ENCODE results near the gene MAGI3.

DNA sequence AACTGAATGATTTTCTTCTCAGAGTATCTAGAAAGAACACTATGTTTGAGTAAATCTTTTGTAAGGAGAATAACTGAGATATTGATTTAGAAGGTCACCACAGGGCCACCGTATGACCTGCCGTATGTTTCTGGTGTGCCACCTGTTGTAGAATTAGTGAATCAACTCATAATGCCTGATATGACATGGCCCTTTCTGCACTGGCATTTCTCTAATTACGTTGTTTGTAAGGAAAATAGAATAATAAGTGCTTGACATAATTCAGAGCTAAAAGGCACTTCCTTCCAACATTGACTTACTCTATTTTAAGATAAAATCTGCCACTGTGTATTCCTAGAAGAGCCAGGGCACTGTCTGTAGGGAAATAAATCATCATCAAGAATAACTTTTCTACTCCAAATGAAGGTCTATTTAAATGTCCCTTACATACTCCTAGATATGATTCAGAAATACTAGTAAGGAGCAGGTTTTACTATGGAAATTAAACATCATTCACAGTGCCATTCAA lies 267.3 kb downstream of the MAGI3 start:
- TF ChIP-seq, protein P1, sequence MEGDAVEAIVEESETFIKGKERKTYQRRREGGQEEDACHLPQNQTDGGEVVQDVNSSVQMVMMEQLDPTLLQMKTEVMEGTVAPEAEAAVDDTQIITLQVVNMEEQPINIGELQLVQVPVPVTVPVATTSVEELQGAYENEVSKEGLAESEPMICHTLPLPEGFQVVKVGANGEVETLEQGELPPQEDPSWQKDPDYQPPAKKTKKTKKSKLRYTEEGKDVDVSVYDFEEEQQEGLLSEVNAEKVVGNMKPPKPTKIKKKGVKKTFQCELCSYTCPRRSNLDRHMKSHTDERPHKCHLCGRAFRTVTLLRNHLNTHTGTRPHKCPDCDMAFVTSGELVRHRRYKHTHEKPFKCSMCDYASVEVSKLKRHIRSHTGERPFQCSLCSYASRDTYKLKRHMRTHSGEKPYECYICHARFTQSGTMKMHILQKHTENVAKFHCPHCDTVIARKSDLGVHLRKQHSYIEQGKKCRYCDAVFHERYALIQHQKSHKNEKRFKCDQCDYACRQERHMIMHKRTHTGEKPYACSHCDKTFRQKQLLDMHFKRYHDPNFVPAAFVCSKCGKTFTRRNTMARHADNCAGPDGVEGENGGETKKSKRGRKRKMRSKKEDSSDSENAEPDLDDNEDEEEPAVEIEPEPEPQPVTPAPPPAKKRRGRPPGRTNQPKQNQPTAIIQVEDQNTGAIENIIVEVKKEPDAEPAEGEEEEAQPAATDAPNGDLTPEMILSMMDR (IDR thresholded peaks at IDR 0.05), result no peak
- TF ChIP-seq CHD4 (IDR thresholded peaks at IDR 0.05; ENCODE audit: borderline replicate concordance), result no peak
- no peak for TF ChIP-seq EP300 (IDR thresholded peaks at IDR 0.05)
- TF ChIP-seq MAFK (IDR thresholded peaks at IDR 0.05; ENCODE audit: partially characterized antibody), result no peak
- no peak for TF ChIP-seq POLR2A (IDR thresholded peaks at IDR 0.05; ENCODE audit: low read length)
- TF ChIP-seq, protein P2, sequence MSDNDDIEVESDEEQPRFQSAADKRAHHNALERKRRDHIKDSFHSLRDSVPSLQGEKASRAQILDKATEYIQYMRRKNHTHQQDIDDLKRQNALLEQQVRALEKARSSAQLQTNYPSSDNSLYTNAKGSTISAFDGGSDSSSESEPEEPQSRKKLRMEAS (IDR thresholded peaks at IDR 0.05), result no peak
- no peak for TF ChIP-seq BHLHE40 (IDR thresholded peaks at IDR 0.05; ENCODE audit: low read depth, low read length)
- TF ChIP-seq, protein P3, sequence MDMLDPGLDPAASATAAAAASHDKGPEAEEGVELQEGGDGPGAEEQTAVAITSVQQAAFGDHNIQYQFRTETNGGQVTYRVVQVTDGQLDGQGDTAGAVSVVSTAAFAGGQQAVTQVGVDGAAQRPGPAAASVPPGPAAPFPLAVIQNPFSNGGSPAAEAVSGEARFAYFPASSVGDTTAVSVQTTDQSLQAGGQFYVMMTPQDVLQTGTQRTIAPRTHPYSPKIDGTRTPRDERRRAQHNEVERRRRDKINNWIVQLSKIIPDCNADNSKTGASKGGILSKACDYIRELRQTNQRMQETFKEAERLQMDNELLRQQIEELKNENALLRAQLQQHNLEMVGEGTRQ (IDR thresholded peaks at IDR 0.05), result no peak
- TF ChIP-seq EHMT2 (IDR thresholded peaks at IDR 0.05; ENCODE audit: low read depth), result no peak
- TF ChIP-seq RNF2 (IDR thresholded peaks at IDR 0.05; ENCODE audit: borderline replicate concordance, low read depth), result no peak

All from A549 (cell line).